Gastrocnemius medialis (tissue), 4 donors: Measurements from ENCODE around the gene NDUFAF8.

Experiments
- CTCF ChIP-seq, 5 experiments: fragments of 450-650 bp in 3 of 5; fragments of 200-600 bp in 2 of 5; sonication (generic) in 2 of 5; IDR thresholded peaks in 4 of 5; conservative IDR thresholded peaks in 1 of 5; 1 replicate in 4 of 5; 2 replicates in 1 of 5; pipeline ENCODE4 v1.5.1; 2016 to 2019; ENCODE audit warnings: antibody characterized with exemption in 5 of 5, mild to moderate bottlenecking in 3 of 5, moderate library complexity in 3 of 5
- POLR2A ChIP-seq, 2 donors: fragments of 450-650 bp; IDR thresholded peaks; one replicate each; pipeline ENCODE4 v1.6.1; 2017; ENCODE audit warnings: antibody characterized with exemption in 2 of 2, mild to moderate bottlenecking in 2 of 2, moderate library complexity in 2 of 2

DNA sequence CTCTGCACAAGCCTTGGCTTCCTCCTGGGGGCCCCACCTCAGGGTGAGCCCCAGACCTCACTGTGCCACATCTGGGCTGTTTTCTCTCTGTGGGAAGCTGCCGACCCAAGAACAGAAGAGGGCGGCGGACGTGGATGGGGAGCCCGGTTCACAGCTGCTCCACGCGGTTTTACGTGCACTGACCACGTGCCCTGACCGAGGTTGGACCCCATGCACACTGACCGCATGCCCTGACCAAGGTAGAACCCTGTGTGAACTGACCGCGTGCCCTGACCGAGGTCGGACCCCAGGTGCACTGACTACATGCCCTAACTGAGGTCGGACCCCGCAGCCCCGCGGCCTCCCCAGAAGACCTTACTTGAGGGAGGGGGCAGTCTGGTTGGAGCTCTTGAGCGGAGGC is 36.0 kb upstream of the NDUFAF8 start:
- TF ChIP-seq CTCF (IDR thresholded peaks at IDR 0.05 in 4 of 5, conservative IDR thresholded peaks at IDR 0.05 in 1 of 5) = no peak
- TF ChIP-seq POLR2A (IDR thresholded peaks at IDR 0.05) = no peak
